Natural killer cell (primary cell): ENCODE data around the gene GPC1. TPM values are rescaled to one million over a fixed set of nuclear protein-coding genes. Genes with fewer than 3 reads are reported as not detected.

Experiments used
- ATAC-seq, 3 donors: fragments of 150-1000 bp in 2 of 3; fragments of 200-7000 bp in 1 of 3; cut with Tn5 transposase; 1 replicate in 1 of 3; 2 replicates in 2 of 3; pipeline ENCODE4 v1.10.0; 2021; ENCODE audit warnings: mild to moderate bottlenecking in 2 of 3, moderate library complexity in 2 of 3
- DNase-seq, 2 donors: peaks; one replicate each; pipeline versions ENCODE4 v3.0.0 to v3.0.0-alpha.2; 2013 to 2021; ENCODE audit warnings: mixed read lengths in 1 of 2
- H3K27ac ChIP-seq: one replicate; pipeline ENCODE4 v1.5.1; 2013; ENCODE audit warnings: mild to moderate bottlenecking, low read length
- H3K27me3 ChIP-seq: one replicate; pipeline ENCODE4 v1.6.1; 2013; ENCODE audit warnings: low read length; ENCODE audit not compliant: control insufficient read depth, insufficient read depth
- H3K36me3 ChIP-seq: one replicate; pipeline ENCODE4 v1.6.1; 2013; ENCODE audit warnings: low read length; ENCODE audit not compliant: control insufficient read depth, insufficient read depth
- H3K4me1 ChIP-seq: one replicate; pipeline ENCODE4 v1.6.1; 2013; ENCODE audit warnings: low read length; ENCODE audit not compliant: control insufficient read depth, insufficient read depth
- H3K4me3 ChIP-seq: one replicate; pipeline ENCODE4 v1.5.1; 2013; ENCODE audit warnings: low read length
- H3K9me3 ChIP-seq: one replicate; pipeline ENCODE4 v1.6.1; 2013; ENCODE audit warnings: low read length; ENCODE audit not compliant: control insufficient read depth, insufficient read depth
- H3K27ac Mint-ChIP-seq, 2 donors: one replicate each; pipeline ENCODE4 v1.8.0; 2022; ENCODE audit warnings: mild to moderate bottlenecking in 2 of 2, mixed read lengths in 2 of 2, moderate library complexity in 1 of 2
- H3K27me3 Mint-ChIP-seq, 2 donors: one replicate each; pipeline ENCODE4 v1.8.0; 2022; ENCODE audit warnings: low read depth in 2 of 2, mixed read lengths in 2 of 2
- H3K36me3 Mint-ChIP-seq: one replicate; pipeline ENCODE4 v1.8.0; 2022; ENCODE audit warnings: mixed read lengths
- H3K4me1 Mint-ChIP-seq, 2 donors: one replicate each; pipeline ENCODE4 v1.8.0; 2022; ENCODE audit warnings: mixed read lengths in 2 of 2
- H3K4me3 Mint-ChIP-seq: one replicate; pipeline ENCODE4 v1.8.0; 2022; ENCODE audit warnings: mild to moderate bottlenecking, moderate library complexity, mixed read lengths
- H3K9me3 Mint-ChIP-seq, 2 donors: one replicate each; pipeline ENCODE4 v1.8.0; 2022; ENCODE audit warnings: mixed read lengths in 2 of 2
- CTCF ChIP-seq: fragments of 200-600 bp; IDR thresholded peaks from one replicate; pipeline ENCODE4 v1.8.0; 2022; ENCODE audit warnings: antibody characterized with exemption
- WGBS: methylation state at CpG from one replicate; pipeline ENCODE4 v1.1.7; 2013; ENCODE audit warnings: missing lambda C conversion rate; ENCODE audit not compliant: insufficient coverage; 5-methylcytosine and 5-hydroxymethylcytosine counted together
- intact Hi-C: fragments of 100-400 bp; cut with micrococcal nuclease; formaldehyde crosslinking; loops from one replicate; pipeline ENCODE4 v1.14.2; 2022
- total RNA-seq, 4 donors: library from RNA; stranded (reverse); fragments of 120-200 nt in 1 of 4; gene quantifications; one replicate each; pipeline versions ENCODE4 v1.2.3 to v1.2.4, GENCODE V29; 2013 to 2022

GPC1 gene
- total RNA-seq, 3 donors from 2014 or later (not counting 1 experiment from before 2014, with no cell fraction given): 0.79 to 1.4 (median 0.94) TPM

- 86% methylated on average over 23 of the region's 23 CpGs for WGBS
- Mint-ChIP-seq H3K9me3 (no peaks in the 10 kb centered on the region), H3K4me3 (no peak overlapping the region), H3K27ac (no peak overlapping the region), H3K27me3 (peaks cover 13 to 23% of the 10 kb centered on the region in 2 donors), H3K36me3 (no peaks in the 10 kb centered on the region), H3K4me1 (peaks cover 0 to 5% of the 10 kb centered on the region in 2 donors)
- TF ChIP-seq CTCF: no peak
- Histone ChIP-seq H3K4me1 (peaks cover 7% of the 10 kb centered on the region), H3K27ac (no peak overlapping the region), H3K36me3 (no peaks in the 10 kb centered on the region), H3K9me3 (no peaks in the 10 kb centered on the region), H3K27me3 (peaks cover 16% of the 10 kb centered on the region), H3K4me3 (no peak overlapping the region)
- intact Hi-C loops: no loop called here
- DNase-seq: no peak
- ATAC-seq: no peak
Observed at GRCh38 chr2:240448387-240449274, 13.2 kb downstream of the GPC1 start.

- DNase-seq (no peak), ATAC-seq (no peak)
- intact Hi-C loops: no loop called here
- no peaks in the 10 kb centered on the region for H3K9me3 ChIP-seq
- H3K27me3 ChIP-seq: peaks cover 24% of the 10 kb centered on the region
- peaks cover 5 to 16% of the 10 kb centered on the region in 2 donors for H3K4me1 Mint-ChIP-seq
- no peaks in the 10 kb centered on the region for H3K9me3 Mint-ChIP-seq
- WGBS: 84% methylated on average over 22 of the region's 22 CpGs
- no peaks in the 10 kb centered on the region for H3K36me3 ChIP-seq
- no peak overlapping the region for H3K27ac Mint-ChIP-seq
- H3K27me3 Mint-ChIP-seq: peaks cover 24 to 34% of the 10 kb centered on the region in 2 donors
- no peaks in the 10 kb centered on the region for H3K36me3 Mint-ChIP-seq
- H3K4me1 ChIP-seq: peaks cover 13% of the 10 kb centered on the region
- no peak for TF ChIP-seq CTCF
- no peak overlapping the region for H3K4me3 Mint-ChIP-seq
- H3K4me3 ChIP-seq: no peak overlapping the region
- H3K27ac ChIP-seq: no peak overlapping the region
Observed at GRCh38 chr2:240449764-240450531, 14.5 kb downstream of the GPC1 start.

- 70% methylated on average over 16 of the region's 16 CpGs for WGBS
- H3K27me3 ChIP-seq: peaks cover 26% of the 10 kb centered on the region
- H3K9me3 ChIP-seq: no peaks in the 10 kb centered on the region
- H3K4me3 ChIP-seq: no peak overlapping the region
- H3K4me1 Mint-ChIP-seq: peaks cover 5 to 17% of the 10 kb centered on the region in 2 donors
- no peaks in the 10 kb centered on the region for H3K9me3 Mint-ChIP-seq
- no peak overlapping the region for H3K27ac Mint-ChIP-seq
- no peak for DNase-seq
- peaks cover 25 to 36% of the 10 kb centered on the region in 2 donors for H3K27me3 Mint-ChIP-seq
- TF ChIP-seq CTCF: no peak
- no peaks in the 10 kb centered on the region for H3K36me3 ChIP-seq
- ATAC-seq: no peak
- peaks cover 13% of the 10 kb centered on the region for H3K4me1 ChIP-seq
- no peaks in the 10 kb centered on the region for H3K36me3 Mint-ChIP-seq
- H3K27ac ChIP-seq: no peak overlapping the region
- H3K4me3 Mint-ChIP-seq: no peak overlapping the region
- intact Hi-C loops: no loop called here
Observed at GRCh38 chr2:240450532-240451107, 15.2 kb downstream of the GPC1 start.
